CD8-positive, alpha-beta memory T cell (primary cell): ENCODE measurements around the gene FCGR3A. TPM values are rescaled to one million over a fixed set of nuclear protein-coding genes. Genes with fewer than 3 reads are reported as not detected.
A peak's percentile ranks its signal among the peaks of the same experiment; 100 is the strongest.

Experiments
- CTCF ChIA-PET: fragments of 350-600 bp; sonication (Branson Sonifier 250); formaldehyde crosslinking; loops from one replicate; lab custom pipeline; 2021; ENCODE audit warnings: antibody characterized with exemption; lab: Charles Lee
- POLR2A ChIA-PET: fragments of 350-600 bp; sonication (Branson Sonifier 250); formaldehyde crosslinking; loops from one replicate; lab custom pipeline; 2021; ENCODE audit warnings: antibody characterized with exemption; lab: Charles Lee
- DNase-seq, 5 donors: peaks; one replicate each; pipeline versions ENCODE4 v3.0.0 to v3.0.0-alpha.2; 2020 to 2022; ENCODE audit warnings: mixed read lengths in 1 of 5
- H3K27ac ChIP-seq: one replicate; pipeline ENCODE4 v1.7.0; 2013; ENCODE audit warnings: low read depth, mild to moderate bottlenecking, low read length, moderate library complexity
- H3K27me3 ChIP-seq: 2 replicates; pipeline ENCODE4 v1.7.0; 2013; ENCODE audit warnings: low read length, mild to moderate bottlenecking; ENCODE audit not compliant: insufficient read depth, poor library complexity, severe bottlenecking
- H3K36me3 ChIP-seq: 2 replicates; pipeline ENCODE4 v1.7.0; 2013; ENCODE audit warnings: mild to moderate bottlenecking, low read length, moderate library complexity; ENCODE audit not compliant: insufficient read depth
- H3K4me1 ChIP-seq: 2 replicates; pipeline ENCODE4 v1.7.0; 2013; ENCODE audit warnings: mild to moderate bottlenecking, low read length, moderate library complexity; ENCODE audit not compliant: insufficient read depth
- H3K4me3 ChIP-seq: 2 replicates; pipeline ENCODE4 v1.7.0; 2013; ENCODE audit warnings: mild to moderate bottlenecking, low read length
- H3K9me3 ChIP-seq: 2 replicates; pipeline ENCODE4 v1.7.0; 2013; ENCODE audit warnings: mild to moderate bottlenecking, low read length
- H3K27ac Mint-ChIP-seq, 8 donors: one replicate each; pipeline ENCODE4 v1.8.0; 2020 to 2021; ENCODE audit warnings: mixed read lengths in 8 of 8, mild to moderate bottlenecking in 6 of 8, inconsistent platforms in 3 of 8, moderate library complexity in 3 of 8
- H3K27me3 Mint-ChIP-seq, 2 donors: one replicate each; pipeline ENCODE4 v1.8.0; 2020 to 2021; ENCODE audit warnings: mixed read lengths in 2 of 2, mild to moderate bottlenecking in 1 of 2, moderate library complexity in 1 of 2
- H3K36me3 Mint-ChIP-seq, 3 donors: one replicate each; pipeline ENCODE4 v1.8.0; 2020 to 2021; ENCODE audit warnings: mixed read lengths in 3 of 3, inconsistent platforms in 1 of 3, mild to moderate bottlenecking in 1 of 3
- H3K4me1 Mint-ChIP-seq, 3 donors: one replicate each; pipeline ENCODE4 v1.8.0; 2020 to 2021; ENCODE audit warnings: mixed read lengths in 3 of 3, inconsistent platforms in 1 of 3, mild to moderate bottlenecking in 1 of 3
- H3K4me3 Mint-ChIP-seq, 7 donors: one replicate each; pipeline ENCODE4 v1.8.0; 2020 to 2021; ENCODE audit warnings: mixed read lengths in 7 of 7, mild to moderate bottlenecking in 6 of 7, moderate library complexity in 4 of 7, inconsistent platforms in 2 of 7
- H3K9me3 Mint-ChIP-seq, 5 donors: one replicate each; pipeline ENCODE4 v1.8.0; 2020 to 2022; ENCODE audit warnings: mixed read lengths in 5 of 5, mild to moderate bottlenecking in 3 of 5, moderate library complexity in 2 of 5, inconsistent platforms in 1 of 5
- polyA plus RNA-seq: library from polyadenylated mRNA; unstranded; fragments of 300-500 nt; fragmentation: Illumina TruSeq; gene quantifications from one replicate; pipeline ENCODE4 v1.2.3, GENCODE V29; 2021
- total RNA-seq, 2 experiments: library from RNA; stranded (reverse); gene quantifications; one replicate each; pipeline ENCODE4 v1.2.3, GENCODE V29; 2021

Gene FCGR3A
- total and polyA plus RNA-seq, 3 experiments from 2014 or later: 0.58 to 44.6 (median 1.1) TPM

GRCh38 chr1:161506336-161507223 lies 43.0 kb downstream of the FCGR3A start:
- H3K36me3 ChIP-seq: no peaks in the 10 kb centered on the region
- DNase-seq: no peak
- POLR2A ChIA-PET: no interaction called here
- CTCF ChIA-PET: interaction anchor here (1.0 kb wide), 1 partner anchor 235 kb away, joined by 3 read pairs; no protein-coding TSS in a partner anchor
- no peaks in the 10 kb centered on the region for H3K36me3 Mint-ChIP-seq
- no peak overlapping the region for H3K27ac Mint-ChIP-seq
- H3K4me3 Mint-ChIP-seq: peak overlapping the region in 1 of 7 donors; percentile 45
- H3K27me3 Mint-ChIP-seq: peaks cover 12 to 26% of the 10 kb centered on the region in 2 donors
- no peaks in the 10 kb centered on the region for H3K4me1 Mint-ChIP-seq
- no peaks in the 10 kb centered on the region for H3K4me1 ChIP-seq
- H3K27ac ChIP-seq: peak overlapping the region; percentile 78
- peaks cover 0 to 2% (median 0%) of the 10 kb centered on the region in 5 donors for H3K9me3 Mint-ChIP-seq
- no peaks in the 10 kb centered on the region for H3K9me3 ChIP-seq
- peaks cover 4% of the 10 kb centered on the region for H3K27me3 ChIP-seq
- H3K4me3 ChIP-seq: no peak overlapping the region

- Mint-ChIP-seq H3K36me3 (no peaks in the 10 kb centered on the region), H3K27ac (no peak overlapping the region), H3K27me3 (peaks cover 12 to 29% of the 10 kb centered on the region in 2 donors), H3K9me3 (peaks cover 0 to under 1% (median 0%) of the 10 kb centered on the region in 5 donors), H3K4me1 (no peaks in the 10 kb centered on the region), H3K4me3 (no peak overlapping the region)
- Histone ChIP-seq H3K36me3 (no peaks in the 10 kb centered on the region), H3K27ac (peak overlapping the region; percentile 78), H3K4me1 (no peaks in the 10 kb centered on the region), H3K9me3 (no peaks in the 10 kb centered on the region), H3K4me3 (no peak overlapping the region), H3K27me3 (peaks cover 4% of the 10 kb centered on the region)
- DNase-seq: no peak
- CTCF ChIA-PET: interaction anchor here (1.1 kb wide), 1 partner anchor 18 kb away, joined by 3 read pairs; the partner anchor contains the start of gene HSPA6
- POLR2A ChIA-PET: no interaction called here
Observed at GRCh38 chr1:161505686-161506085, 43.9 kb downstream of the FCGR3A start.

- CTCF ChIA-PET: no interaction called here
- no peaks in the 10 kb centered on the region for H3K4me1 ChIP-seq
- peaks cover 9 to 29% of the 10 kb centered on the region in 2 donors for H3K27me3 Mint-ChIP-seq
Observed at GRCh38 chr1:161503394-161503748, 46.2 kb downstream of the FCGR3A start.

GRCh38 chr1:161502641-161503393 lies 46.8 kb downstream of the FCGR3A start:
- no peak for DNase-seq
- H3K27ac Mint-ChIP-seq: no peak overlapping the region
- ChIA-PET CTCF (interaction anchor here (1.2 kb wide), 1 partner anchor 15 kb away, joined by 3 read pairs; no protein-coding TSS in a partner anchor), POLR2A (no interaction called here)
- peaks cover 4% of the 10 kb centered on the region for H3K27me3 ChIP-seq
- H3K9me3 ChIP-seq: no peaks in the 10 kb centered on the region
- no peaks in the 10 kb centered on the region for H3K36me3 ChIP-seq
- H3K27me3 Mint-ChIP-seq: peaks cover 9 to 29% of the 10 kb centered on the region in 2 donors
- no peak overlapping the region for H3K4me3 Mint-ChIP-seq
- H3K4me3 ChIP-seq: no peak overlapping the region
- H3K9me3 Mint-ChIP-seq: no peaks in the 10 kb centered on the region
- H3K4me1 ChIP-seq: no peaks in the 10 kb centered on the region
- H3K4me1 Mint-ChIP-seq: peaks cover 5 to 9% (median 6%) of the 10 kb centered on the region in 3 donors
- H3K36me3 Mint-ChIP-seq: no peaks in the 10 kb centered on the region
- H3K27ac ChIP-seq: peak overlapping the region; percentile 64

More at GRCh38 chr1:161503394-161503748, 46.2 kb downstream of the FCGR3A start:
- DNase-seq: no peak
- no peak overlapping the region for H3K27ac Mint-ChIP-seq
- no peaks in the 10 kb centered on the region for H3K36me3 Mint-ChIP-seq
- H3K4me1 Mint-ChIP-seq: peaks cover 5 to 9% (median 6%) of the 10 kb centered on the region in 3 donors
- H3K9me3 Mint-ChIP-seq: no peaks in the 10 kb centered on the region
- no peak overlapping the region for H3K4me3 ChIP-seq
- POLR2A ChIA-PET: no interaction called here
- peak overlapping the region; percentile 64 for H3K27ac ChIP-seq
- H3K4me3 Mint-ChIP-seq: no peak overlapping the region
- H3K9me3 ChIP-seq: no peaks in the 10 kb centered on the region
- no peaks in the 10 kb centered on the region for H3K36me3 ChIP-seq
- peaks cover 4% of the 10 kb centered on the region for H3K27me3 ChIP-seq

- peaks cover 9 to 26% of the 10 kb centered on the region in 2 donors for H3K27me3 Mint-ChIP-seq
- H3K9me3 Mint-ChIP-seq: no peaks in the 10 kb centered on the region
- H3K36me3 Mint-ChIP-seq: no peaks in the 10 kb centered on the region
- ChIA-PET CTCF (interaction anchor here (1.2 kb wide), 1 partner anchor 15 kb away, joined by 3 read pairs; no protein-coding TSS in a partner anchor), POLR2A (no interaction called here)
- Histone ChIP-seq H3K27ac (peak overlapping the region; percentile 38), H3K27me3 (peaks cover 1% of the 10 kb centered on the region), H3K9me3 (no peaks in the 10 kb centered on the region), H3K4me3 (no peak overlapping the region), H3K36me3 (no peaks in the 10 kb centered on the region), H3K4me1 (no peaks in the 10 kb centered on the region)
- H3K4me3 Mint-ChIP-seq: no peak overlapping the region
- DNase-seq: no peak
- H3K4me1 Mint-ChIP-seq: peaks cover 5 to 9% (median 6%) of the 10 kb centered on the region in 3 donors
- H3K27ac Mint-ChIP-seq: no peak overlapping the region
Observed at GRCh38 chr1:161502181-161502580, 47.4 kb downstream of the FCGR3A start.

GRCh38 chr1:161501234-161501633 lies 48.4 kb downstream of the FCGR3A start:
- ChIA-PET POLR2A (no interaction called here), CTCF (no interaction called here)
- DNase-seq: no peak
- Histone ChIP-seq H3K9me3 (no peaks in the 10 kb centered on the region), H3K27me3 (no peaks in the 10 kb centered on the region), H3K27ac (no peak overlapping the region), H3K4me3 (no peak overlapping the region), H3K36me3 (no peaks in the 10 kb centered on the region), H3K4me1 (no peaks in the 10 kb centered on the region)
- Mint-ChIP-seq H3K4me1 (peaks cover 5 to 9% (median 6%) of the 10 kb centered on the region in 3 donors), H3K27ac (no peak overlapping the region), H3K36me3 (no peaks in the 10 kb centered on the region), H3K9me3 (no peaks in the 10 kb centered on the region), H3K27me3 (peaks cover 7 to 16% of the 10 kb centered on the region in 2 donors), H3K4me3 (no peak overlapping the region)

GRCh38 chr1:161499099-161500039 lies 50.2 kb downstream of the FCGR3A start:
- Mint-ChIP-seq H3K4me1 (peaks cover 5 to 9% (median 6%) of the 10 kb centered on the region in 3 donors), H3K27ac (no peak overlapping the region), H3K36me3 (no peaks in the 10 kb centered on the region), H3K27me3 (peaks cover 7 to 12% of the 10 kb centered on the region in 2 donors), H3K4me3 (no peak overlapping the region), H3K9me3 (no peaks in the 10 kb centered on the region)
- no peaks in the 10 kb centered on the region for H3K36me3 ChIP-seq
- H3K4me3 ChIP-seq: no peak overlapping the region
- POLR2A ChIA-PET: no interaction called here
- no peaks in the 10 kb centered on the region for H3K9me3 ChIP-seq
- no peaks in the 10 kb centered on the region for H3K4me1 ChIP-seq
- CTCF ChIA-PET: no interaction called here
- no peak overlapping the region for H3K27ac ChIP-seq
- DNase-seq: no peak
- no peaks in the 10 kb centered on the region for H3K27me3 ChIP-seq
